T-helper 1 cell treated with Interleukin-12 subunit alpha and Interleukin-12 subunit beta and Interleukin-4 antibody, amounts not matched to agents 30 μg/mL and 1 μg/mL, for 36 hours (primary cell): ENCODE measurements around the gene TXNDC11.
A peak's percentile ranks its signal among the peaks of the same experiment; 100 is the strongest.

Experiments
- H3K27ac Mint-ChIP-seq: one replicate; pipeline ENCODE4 v1.8.0; 2021; ENCODE audit warnings: mild to moderate bottlenecking, mixed read lengths
- H3K27me3 Mint-ChIP-seq: one replicate; pipeline ENCODE4 v1.8.0; 2021; ENCODE audit warnings: low read depth, mixed read lengths
- H3K36me3 Mint-ChIP-seq: one replicate; pipeline ENCODE4 v1.8.0; 2021; ENCODE audit warnings: low read depth, mixed read lengths
- H3K4me1 Mint-ChIP-seq: one replicate; pipeline ENCODE4 v1.8.0; 2021; ENCODE audit warnings: low read depth, mixed read lengths
- H3K4me3 Mint-ChIP-seq: one replicate; pipeline ENCODE4 v1.8.0; 2021; ENCODE audit warnings: mild to moderate bottlenecking, moderate library complexity, mixed read lengths
- H3K9me3 Mint-ChIP-seq: one replicate; pipeline ENCODE4 v1.8.0; 2021; ENCODE audit warnings: mixed read lengths

TXNDC11 gene

GRCh38 chr16:11719171-11719570 lies 23.5 kb downstream of the TXNDC11 start:
- H3K27me3 Mint-ChIP-seq = no peaks in the 10 kb centered on the region
- H3K36me3 Mint-ChIP-seq = peaks cover 53% of the 10 kb centered on the region
- H3K27ac Mint-ChIP-seq = no peak overlapping the region
- H3K4me3 Mint-ChIP-seq = no peak overlapping the region
- H3K9me3 Mint-ChIP-seq = no peaks in the 10 kb centered on the region
- peaks cover 23% of the 10 kb centered on the region for H3K4me1 Mint-ChIP-seq

- peaks cover 46% of the 10 kb centered on the region for H3K36me3 Mint-ChIP-seq
- H3K27me3 Mint-ChIP-seq = no peaks in the 10 kb centered on the region
- peaks cover 18% of the 10 kb centered on the region for H3K4me1 Mint-ChIP-seq
Observed at GRCh38 chr16:11717811-11718210, 24.8 kb downstream of the TXNDC11 start.

GRCh38 chr16:11716336-11716735 lies 26.3 kb downstream of the TXNDC11 start:
- H3K27me3 Mint-ChIP-seq = no peaks in the 10 kb centered on the region
- H3K9me3 Mint-ChIP-seq = no peaks in the 10 kb centered on the region
- H3K4me3 Mint-ChIP-seq = no peak overlapping the region
- peaks cover 12% of the 10 kb centered on the region for H3K4me1 Mint-ChIP-seq
- H3K36me3 Mint-ChIP-seq = peaks cover 35% of the 10 kb centered on the region
- no peak overlapping the region for H3K27ac Mint-ChIP-seq

More at GRCh38 chr16:11717811-11718210, 24.8 kb downstream of the TXNDC11 start:
- no peaks in the 10 kb centered on the region for H3K9me3 Mint-ChIP-seq
- no peak overlapping the region for H3K27ac Mint-ChIP-seq
- H3K4me3 Mint-ChIP-seq = no peak overlapping the region

- H3K36me3 Mint-ChIP-seq = peaks cover 35% of the 10 kb centered on the region
- no peaks in the 10 kb centered on the region for H3K9me3 Mint-ChIP-seq
- H3K4me1 Mint-ChIP-seq = peaks cover 11% of the 10 kb centered on the region
- H3K27ac Mint-ChIP-seq = no peak overlapping the region
- no peaks in the 10 kb centered on the region for H3K27me3 Mint-ChIP-seq
- H3K4me3 Mint-ChIP-seq = no peak overlapping the region
Observed at GRCh38 chr16:11715246-11715947, 27.3 kb downstream of the TXNDC11 start.

GRCh38 chr16:11712122-11712521 lies 30.5 kb downstream of the TXNDC11 start:
- Mint-ChIP-seq H3K4me1 (peaks cover 10% of the 10 kb centered on the region), H3K27me3 (no peaks in the 10 kb centered on the region)

GRCh38 chr16:11711662-11712061 lies 31.0 kb downstream of the TXNDC11 start:
- Mint-ChIP-seq H3K27me3 (no peaks in the 10 kb centered on the region), H3K4me3 (no peak overlapping the region), H3K36me3 (peaks cover 32% of the 10 kb centered on the region), H3K4me1 (peaks cover 10% of the 10 kb centered on the region), H3K27ac (no peak overlapping the region), H3K9me3 (no peaks in the 10 kb centered on the region)

More at GRCh38 chr16:11712122-11712521, 30.5 kb downstream of the TXNDC11 start:
- no peaks in the 10 kb centered on the region for H3K9me3 Mint-ChIP-seq
- H3K27ac Mint-ChIP-seq = no peak overlapping the region
- no peak overlapping the region for H3K4me3 Mint-ChIP-seq
- H3K36me3 Mint-ChIP-seq = peaks cover 33% of the 10 kb centered on the region

- H3K4me1 Mint-ChIP-seq = peaks cover 9% of the 10 kb centered on the region
- H3K27me3 Mint-ChIP-seq = no peaks in the 10 kb centered on the region
- no peak overlapping the region for H3K4me3 Mint-ChIP-seq
- H3K36me3 Mint-ChIP-seq = peaks cover 23% of the 10 kb centered on the region
- H3K27ac Mint-ChIP-seq = no peak overlapping the region
- no peaks in the 10 kb centered on the region for H3K9me3 Mint-ChIP-seq
Observed at GRCh38 chr16:11708421-11708820, 34.2 kb downstream of the TXNDC11 start.

GRCh38 chr16:11707679-11708197 lies 34.9 kb downstream of the TXNDC11 start:
- Mint-ChIP-seq H3K27ac (no peak overlapping the region), H3K4me3 (no peak overlapping the region), H3K27me3 (no peaks in the 10 kb centered on the region), H3K9me3 (no peaks in the 10 kb centered on the region), H3K36me3 (peaks cover 28% of the 10 kb centered on the region), H3K4me1 (peaks cover 11% of the 10 kb centered on the region)

GRCh38 chr16:11706180-11706742 lies 36.4 kb downstream of the TXNDC11 start:
- Mint-ChIP-seq H3K4me1 (peaks cover 14% of the 10 kb centered on the region), H3K27me3 (no peaks in the 10 kb centered on the region), H3K27ac (no peak overlapping the region), H3K9me3 (no peaks in the 10 kb centered on the region), H3K36me3 (peaks cover 31% of the 10 kb centered on the region), H3K4me3 (no peak overlapping the region)

GRCh38 chr16:11705311-11706025 lies 37.2 kb downstream of the TXNDC11 start:
- Mint-ChIP-seq H3K9me3 (no peaks in the 10 kb centered on the region), H3K27me3 (no peaks in the 10 kb centered on the region), H3K4me1 (peaks cover 18% of the 10 kb centered on the region), H3K27ac (no peak overlapping the region), H3K4me3 (no peak overlapping the region), H3K36me3 (peaks cover 33% of the 10 kb centered on the region)

- Mint-ChIP-seq H3K27ac (no peak overlapping the region), H3K9me3 (no peaks in the 10 kb centered on the region), H3K4me1 (peaks cover 55% of the 10 kb centered on the region), H3K36me3 (peaks cover 56% of the 10 kb centered on the region), H3K27me3 (no peaks in the 10 kb centered on the region), H3K4me3 (no peak overlapping the region)
Observed at GRCh38 chr16:11700264-11701029, 42.2 kb downstream of the TXNDC11 start.

- H3K4me3 Mint-ChIP-seq = no peak overlapping the region
- peak overlapping the region; percentile 55 for H3K27ac Mint-ChIP-seq
- H3K4me1 Mint-ChIP-seq = peaks cover 51% of the 10 kb centered on the region
Observed at GRCh38 chr16:11699234-11699894, 43.3 kb downstream of the TXNDC11 start.

GRCh38 chr16:11698271-11698689 lies 44.4 kb downstream of the TXNDC11 start:
- Mint-ChIP-seq H3K36me3 (peaks cover 57% of the 10 kb centered on the region), H3K4me1 (peaks cover 50% of the 10 kb centered on the region), H3K27me3 (no peaks in the 10 kb centered on the region), H3K4me3 (no peak overlapping the region), H3K27ac (peak overlapping the region; percentile 6), H3K9me3 (no peaks in the 10 kb centered on the region)

More at GRCh38 chr16:11699234-11699894, 43.3 kb downstream of the TXNDC11 start:
- Mint-ChIP-seq H3K27me3 (no peaks in the 10 kb centered on the region), H3K9me3 (no peaks in the 10 kb centered on the region), H3K36me3 (peaks cover 58% of the 10 kb centered on the region)

- Mint-ChIP-seq H3K36me3 (peaks cover 56% of the 10 kb centered on the region), H3K27me3 (no peaks in the 10 kb centered on the region), H3K4me1 (peaks cover 48% of the 10 kb centered on the region), H3K27ac (peak overlapping the region; percentile 52), H3K4me3 (no peak overlapping the region), H3K9me3 (no peaks in the 10 kb centered on the region)
Observed at GRCh38 chr16:11697319-11697718, 45.3 kb downstream of the TXNDC11 start.
